Measurements from ENCODE around the gene NUDC. TPM values are rescaled to one million over a fixed set of nuclear protein-coding genes. Genes with fewer than 3 reads are reported as not detected.
A peak's percentile ranks its signal among the peaks of the same experiment; 100 is the strongest.

Gene NUDC
- total and polyA plus RNA-seq, 2 of the 4 experiments (the other 2 are of a cell fraction) = 34.8 to 89.8 TPM

- Histone ChIP-seq H3K27me3 (ENCODE audit: control insufficient read depth, insufficient read depth, low read length) (no peaks in the 10 kb centered on the region), H2BK15ac (ENCODE audit: low read depth, low read length) (no peak overlapping the region), H2BK120ac (ENCODE audit: low read depth, low read length) (no peak overlapping the region), H3K14ac (replicated peaks; ENCODE audit: low read depth, low read length) (no peak overlapping the region), H4K91ac (ENCODE audit: insufficient read depth, low read depth, low read length) (no peak overlapping the region), H2AFZ (replicated peaks; ENCODE audit: low read length, poor library complexity) (no peak overlapping the region), H2BK5ac (ENCODE audit: low read depth, low read length, poor library complexity, severe bottlenecking) (no peak overlapping the region), H3K4ac (ENCODE audit: low read depth, low read length) (no peak overlapping the region), H3K9me1 (ENCODE audit: insufficient read depth, low read length) (peaks cover 4% of the 10 kb centered on the region; the same call in 1 of the 2 replicates), H3K27ac (ENCODE audit: insufficient read depth, low read length) (no peak overlapping the region), H4K8ac (ENCODE audit: low read depth in 2 of 2, low read length in 2 of 2) (no peak overlapping the region), H4K5ac (ENCODE audit: low read depth, low read length) (no peak overlapping the region), H2AK9ac (replicated peaks; ENCODE audit: low read depth, low read length, poor library complexity) (no peak overlapping the region), H3K4me1 (ENCODE audit: control insufficient read depth, insufficient read depth, low read length) (peaks cover 10% of the 10 kb centered on the region), H3K23ac (ENCODE audit: low read depth, low read length) (no peak overlapping the region), H3K18ac (ENCODE audit: low read depth, low read length) (no peak overlapping the region), H3K4me3 (ENCODE audit: insufficient read depth, low read depth, low read length) (no peak overlapping the region), H2BK20ac (ENCODE audit: low read depth, low read length) (no peak overlapping the region), H3K9ac (ENCODE audit: low read depth, low read length) (no peak overlapping the region), H3K79me1 (ENCODE audit: low read depth in 1 of 2, low read length in 2 of 2) (peaks cover 18 to 55% of the 10 kb centered on the region in 2 experiments), H3K36me3 (ENCODE audit: control insufficient read depth, insufficient read depth, low read length) (peaks cover 55% of the 10 kb centered on the region), H3K9me3 (ENCODE audit: control insufficient read depth, insufficient read depth, low read length) (no peaks in the 10 kb centered on the region), H2AK5ac (ENCODE audit: low read depth, low read length) (no peak overlapping the region), H4K20me1 (ENCODE audit: insufficient read depth, low read length) (peaks cover 11% of the 10 kb centered on the region), H3K56ac (ENCODE audit: extremely low read depth, insufficient read depth, low read length) (no peak overlapping the region), H3K4me2 (ENCODE audit: low read depth, low read length) (no peak overlapping the region)
- ChIA-PET CTCF (interaction anchor here (0.6 to 1.2 kb wide), 4 partner anchors 16 to 303 kb away, joined by 3 to 5 read pairs (median 4); no protein-coding TSS in a partner anchor), POLR2A (ENCODE audit: unreplicated experiment) (interaction anchor here (1.0 kb wide), 1 partner anchor 13 kb away, joined by 3 read pairs; no protein-coding TSS in a partner anchor)
- no peak for ATAC-seq (ENCODE audit: low read depth)
- peak; percentile 52 for DNase-seq
- BruUV-seq (replicated peaks) = no TSS peak
- intact Hi-C loops (cut with micrococcal nuclease) (no loop called here), dilution Hi-C loops (cut with HindIII; ENCODE audit: low sequenced_read_pairs, unreplicated experiment) (no loop called here), in situ Hi-C loops (cut with MboI; ENCODE audit: low sequenced_read_pairs) (no loop called here)
- no CpG with 5 or more reads among the region's 1 CpG for WGBS, 2 experiments (ENCODE audit: extremely low coverage in 2 of 2, insufficient read length in 1 of 2)
- TF ChIP-seq RAD21 (IDR thresholded peaks at IDR 0.05; ENCODE audit: low read length) (no peak), RFX5 (IDR thresholded peaks at IDR 0.05; ENCODE audit: low read depth, low read length) (no peak), USF2 (IDR thresholded peaks at IDR 0.05; ENCODE audit: low read depth, low read length) (no peak), FOS (IDR thresholded peaks at IDR 0.05; ENCODE audit: low read depth, low read length) (no peak), POLR2A (IDR thresholded peaks at IDR 0.05; ENCODE audit: low read depth, low read length) (no peak), ELK1 (IDR thresholded peaks at IDR 0.05; ENCODE audit: borderline replicate concordance, low read depth, low read length) (no peak), MAZ (IDR thresholded peaks at IDR 0.05; ENCODE audit: borderline replicate concordance, low read depth, low read length) (no peak), RCOR1 (IDR thresholded peaks at IDR 0.05; ENCODE audit: insufficient replicate concordance, low read length) (no peak), MXI1 (IDR thresholded peaks at IDR 0.05; ENCODE audit: borderline replicate concordance, low read depth, low read length) (no peak), CHD1 (IDR thresholded peaks at IDR 0.05; ENCODE audit: low read depth, low read length) (no peak), SMC3 (IDR thresholded peaks at IDR 0.05; ENCODE audit: low read depth, low read length) (peak; percentile 27; the same call in 1 of the 2 replicates), MAFK (IDR thresholded peaks at IDR 0.05; ENCODE audit: low read depth, low read length) (no peak), CTCF (conservative IDR thresholded peaks at IDR 0.05; ENCODE audit: low read depth, low read length) (peak; percentile 55)
Observed at GRCh38 chr1:26887125-26887524, 34.4 kb upstream of the NUDC start.

Measured in IMR-90 (cell line).